KMS-11 (cell line): ENCODE measurements around the gene MRPS10.
A peak's percentile ranks its signal among the peaks of the same experiment; 100 is the strongest.
"Not testable (repeated sequence)": the region's sequence is repeated elsewhere in the genome, so short reads cannot be mapped to it uniquely, and the experiment has no call there.

Experiments used
- H2AFZ ChIP-seq: fragments of 200-600 bp; sonication (generic); 2 replicates; pipeline ENCODE4 v1.6.1; 2016; ENCODE audit warnings: antibody characterized with exemption, mixed run types, low read depth
- H3K27ac ChIP-seq: fragments of 200-600 bp; sonication (generic); 2 replicates; pipeline ENCODE4 v1.6.1; 2016; ENCODE audit warnings: mild to moderate bottlenecking, mixed run types
- H3K27me3 ChIP-seq: fragments of 200-600 bp; sonication (generic); 2 replicates; pipeline ENCODE4 v1.6.1; 2017; ENCODE audit warnings: mild to moderate bottlenecking, low read depth, mixed run types, moderate library complexity; ENCODE audit not compliant: insufficient read depth
- H3K36me3 ChIP-seq: fragments of 200-600 bp; sonication (generic); 2 replicates; pipeline ENCODE4 v1.6.1; 2017; ENCODE audit warnings: mild to moderate bottlenecking, mixed run types; ENCODE audit not compliant: insufficient read depth
- H3K4me1 ChIP-seq: fragments of 200-600 bp; sonication (generic); 2 replicates; pipeline ENCODE4 v1.6.1; 2016; ENCODE audit warnings: mild to moderate bottlenecking, low read depth, mixed run types; ENCODE audit not compliant: poor library complexity, severe bottlenecking
- H3K4me2 ChIP-seq: fragments of 200-600 bp; sonication (generic); 2 replicates; pipeline ENCODE4 v1.7.0; 2016; ENCODE audit warnings: mild to moderate bottlenecking, mixed run types
- H3K4me3 ChIP-seq: fragments of 200-600 bp; sonication (generic); IDR thresholded peaks from 2 replicates; pipeline ENCODE4 v1.6.1; 2017; ENCODE audit warnings: low read depth, low read length, mixed read lengths; ENCODE audit not compliant: insufficient read depth
- H3K79me2 ChIP-seq: fragments of 200-600 bp; sonication (generic); 2 replicates; pipeline ENCODE4 v1.6.1; 2016; ENCODE audit warnings: low read depth, mixed run types; ENCODE audit not compliant: insufficient read depth
- H3K9ac ChIP-seq: fragments of 200-600 bp; sonication (generic); 2 replicates; pipeline ENCODE4 v1.6.1; 2016; ENCODE audit warnings: mild to moderate bottlenecking, mixed run types
- H4K20me1 ChIP-seq: fragments of 200-600 bp; sonication (generic); 2 replicates; pipeline ENCODE4 v1.6.1; 2016; ENCODE audit warnings: mild to moderate bottlenecking, mixed run types; ENCODE audit not compliant: insufficient read depth
- CTCF ChIP-seq: fragments of 200-600 bp; sonication (generic); conservative IDR thresholded peaks from 2 replicates; pipeline ENCODE4 v1.6.1; 2017; ENCODE audit warnings: low read depth, mild to moderate bottlenecking, antibody characterized with exemption, low read length, moderate library complexity, mixed read lengths

Gene MRPS10

GRCh38 chr6:42171813-42172581 is 45.7 kb downstream of the MRPS10 start:
- TF ChIP-seq CTCF = no peak

DNA sequence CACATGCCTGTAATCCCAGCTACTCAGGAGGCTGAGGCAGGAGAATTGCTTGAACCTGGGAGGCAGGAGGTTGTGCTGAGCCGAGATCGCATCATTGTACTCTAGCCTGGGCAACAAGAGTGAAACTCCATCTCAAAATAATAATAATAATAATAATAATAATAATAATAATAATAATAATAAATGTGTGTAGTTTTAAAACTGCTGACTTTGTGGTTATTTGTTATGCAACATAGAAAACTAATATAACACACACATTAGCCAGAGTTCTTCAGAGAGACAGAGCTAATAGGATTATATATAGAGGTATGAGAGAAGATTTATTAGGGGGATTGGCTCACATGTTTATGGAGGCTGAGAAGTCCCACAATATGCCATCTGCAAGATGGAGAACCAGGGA is 47.9 kb downstream of the MRPS10 start:
- peaks cover 11% of the 10 kb centered on the region for H3K4me1 ChIP-seq
- not testable (repeated sequence) for H3K9ac ChIP-seq, H3K27ac ChIP-seq, H3K27me3 ChIP-seq, H3K4me3 ChIP-seq, H3K36me3 ChIP-seq, H4K20me1 ChIP-seq, H3K4me2 ChIP-seq, H2AFZ ChIP-seq, H3K79me2 ChIP-seq

More at GRCh38 chr6:42171813-42172581, 45.7 kb downstream of the MRPS10 start:
- H3K4me1 ChIP-seq = no peaks in the 10 kb centered on the region
- H3K27me3 ChIP-seq = no peaks in the 10 kb centered on the region
- no peaks in the 10 kb centered on the region for H3K79me2 ChIP-seq
- no peak overlapping the region for H3K4me2 ChIP-seq
- no peak overlapping the region for H3K27ac ChIP-seq
- H3K9ac ChIP-seq = no peak overlapping the region
- no peaks in the 10 kb centered on the region for H3K36me3 ChIP-seq
- no peaks in the 10 kb centered on the region for H4K20me1 ChIP-seq
- H3K4me3 ChIP-seq = no peak overlapping the region
- H2AFZ ChIP-seq = no peak overlapping the region

DNA sequence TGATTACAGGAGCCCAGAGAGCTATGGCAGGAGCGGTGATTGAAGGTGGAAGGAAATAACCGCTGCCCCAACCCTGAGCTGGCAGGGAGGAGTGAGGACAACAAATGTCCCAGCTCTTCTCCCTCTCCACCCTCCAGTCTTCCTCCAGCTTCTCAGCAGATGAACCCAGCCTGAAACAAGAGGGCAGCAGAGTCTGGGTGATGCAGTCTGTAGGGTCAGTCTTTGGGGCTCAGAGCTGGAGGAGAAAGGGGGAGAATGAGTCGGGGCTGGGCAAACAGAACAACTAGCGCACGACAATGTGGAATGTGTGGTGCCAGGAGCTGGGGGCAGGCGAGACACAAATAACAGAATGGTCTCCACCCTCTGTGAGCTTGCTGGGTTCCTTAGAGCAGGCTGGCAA is 49.0 kb downstream of the MRPS10 start:
- no peak for TF ChIP-seq CTCF
- Histone ChIP-seq H3K36me3 (no peaks in the 10 kb centered on the region), H3K4me1 (peaks cover 12% of the 10 kb centered on the region), H3K79me2 (no peaks in the 10 kb centered on the region), H3K9ac (no peak overlapping the region), H3K4me3 (no peak overlapping the region), H3K27me3 (no peaks in the 10 kb centered on the region), H4K20me1 (no peaks in the 10 kb centered on the region), H3K4me2 (no peak overlapping the region), H2AFZ (no peak overlapping the region), H3K27ac (no peak overlapping the region)

DNA sequence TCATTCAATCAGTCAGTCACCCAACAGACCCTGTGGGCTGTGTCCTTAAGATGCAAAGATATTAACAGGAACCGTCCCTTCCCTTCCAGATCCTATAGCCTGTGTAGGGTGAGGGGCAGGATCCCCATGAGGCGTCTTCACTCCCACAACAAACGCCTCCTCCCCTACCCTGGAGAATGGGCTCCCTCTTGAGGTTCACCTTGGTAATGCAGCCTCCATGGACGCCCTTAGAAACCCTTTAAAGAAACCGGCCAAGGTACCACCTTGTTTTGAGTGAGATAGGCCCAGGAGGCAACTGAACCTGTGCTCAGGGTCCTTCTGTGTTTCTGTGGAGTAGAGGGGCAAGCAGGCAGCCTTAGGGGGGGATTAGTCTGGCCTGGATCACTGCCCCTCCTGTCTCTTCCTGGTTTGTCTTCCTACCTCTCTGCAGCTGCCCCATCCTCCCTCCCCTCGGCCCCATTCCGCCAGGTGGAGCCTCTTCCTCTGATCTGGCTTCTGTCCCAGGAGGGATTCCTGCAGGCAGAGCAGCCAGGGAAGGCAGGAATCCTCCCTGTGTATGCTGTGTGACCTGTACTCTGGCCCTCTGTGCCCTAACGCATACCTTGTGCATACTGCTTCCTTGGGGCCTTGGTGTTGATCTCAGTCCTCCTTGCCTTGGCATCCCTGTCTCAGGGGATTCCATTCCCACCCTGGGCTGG is 51.1 kb downstream of the MRPS10 start:
- Histone ChIP-seq H3K4me2 (no peak overlapping the region), H3K4me1 (peaks cover 12% of the 10 kb centered on the region), H3K27ac (no peak overlapping the region), H3K36me3 (no peaks in the 10 kb centered on the region), H4K20me1 (no peaks in the 10 kb centered on the region), H3K4me3 (no peak overlapping the region), H3K27me3 (no peaks in the 10 kb centered on the region; the same call in 1 of the 2 replicates), H3K9ac (no peak overlapping the region), H3K79me2 (no peaks in the 10 kb centered on the region), H2AFZ (peak overlapping the region; percentile 61)
- peak; percentile 94 for TF ChIP-seq CTCF

- Histone ChIP-seq H3K4me3 (no peak overlapping the region), H3K4me1 (peaks cover 12% of the 10 kb centered on the region), H3K79me2 (no peaks in the 10 kb centered on the region), H3K27ac (no peak overlapping the region), H3K27me3 (no peaks in the 10 kb centered on the region; the same call in 1 of the 2 replicates), H3K36me3 (no peaks in the 10 kb centered on the region), H2AFZ (no peak overlapping the region), H3K4me2 (no peak overlapping the region), H4K20me1 (no peaks in the 10 kb centered on the region), H3K9ac (no peak overlapping the region)
- TF ChIP-seq CTCF = no peak
These were observed 52.6 kb downstream of the MRPS10 start for GRCh38 chr6:42165016-42165415.
